Measurements from ENCODE around the gene SEH1L.
"Not testable (repeated sequence)": the region's sequence is repeated elsewhere in the genome, so short reads cannot be mapped to it uniquely, and the experiment has no call there.

The SEH1L gene

GRCh38 chr18:12991821-12992179 lies 44.0 kb downstream of the SEH1L start:
- DNase-seq (ENCODE audit: low read depth): no peak
- no peak for TF ChIP-seq CTCF (IDR thresholded peaks at IDR 0.05; ENCODE audit: control insufficient read depth, insufficient read depth, low read depth, low read length, missing control alignments)

GRCh38 chr18:12993439-12993838 lies 45.6 kb downstream of the SEH1L start:
- no peak overlapping the region for H3K4me3 ChIP-seq (ENCODE audit: control insufficient read depth, low read depth, low read length)
- no peak for DNase-seq (ENCODE audit: low read depth)
- TF ChIP-seq CTCF (IDR thresholded peaks at IDR 0.05; ENCODE audit: control insufficient read depth, insufficient read depth, low read depth, low read length, missing control alignments): no peak

More at GRCh38 chr18:12991821-12992179, 44.0 kb downstream of the SEH1L start:
- H3K4me3 ChIP-seq (ENCODE audit: control insufficient read depth, low read depth, low read length): peak overlapping the region; percentile 72

- DNase-seq (ENCODE audit: low read depth): no peak
- TF ChIP-seq CTCF (IDR thresholded peaks at IDR 0.05; ENCODE audit: control insufficient read depth, insufficient read depth, low read depth, low read length, missing control alignments): no peak
Observed at GRCh38 chr18:12995424-12995823, 47.6 kb downstream of the SEH1L start.

GRCh38 chr18:12995952-12996477 lies 48.2 kb downstream of the SEH1L start:
- no peak for TF ChIP-seq CTCF (IDR thresholded peaks at IDR 0.05; ENCODE audit: control insufficient read depth, insufficient read depth, low read depth, low read length, missing control alignments)
- DNase-seq (ENCODE audit: low read depth): no peak
- no peak overlapping the region for H3K4me3 ChIP-seq (ENCODE audit: control insufficient read depth, low read depth, low read length)

More at GRCh38 chr18:12995424-12995823, 47.6 kb downstream of the SEH1L start:
- H3K4me3 ChIP-seq (ENCODE audit: control insufficient read depth, low read depth, low read length): no peak overlapping the region

- no peak for DNase-seq (ENCODE audit: low read depth)
Observed at GRCh38 chr18:12996661-12997292, 49.0 kb downstream of the SEH1L start.

GRCh38 chr18:12997330-12997729 lies 49.5 kb downstream of the SEH1L start:
- not testable (repeated sequence) for DNase-seq (ENCODE audit: low read depth); H3K4me3 ChIP-seq (ENCODE audit: control insufficient read depth, low read depth, low read length)

More at GRCh38 chr18:12996661-12997292, 49.0 kb downstream of the SEH1L start:
- no peak overlapping the region for H3K4me3 ChIP-seq (ENCODE audit: control insufficient read depth, low read depth, low read length)
- no peak for TF ChIP-seq CTCF (IDR thresholded peaks at IDR 0.05; ENCODE audit: control insufficient read depth, insufficient read depth, low read depth, low read length, missing control alignments)

- no peak for TF ChIP-seq CTCF (IDR thresholded peaks at IDR 0.05; ENCODE audit: control insufficient read depth, insufficient read depth, low read depth, low read length, missing control alignments)
- no peak overlapping the region for H3K4me3 ChIP-seq (ENCODE audit: control insufficient read depth, low read depth, low read length)
- no peak for DNase-seq (ENCODE audit: low read depth)
Observed at GRCh38 chr18:12998332-12999060, 50.7 kb downstream of the SEH1L start.

All from AG09309 (cell line).